ENCODE measurements around the gene SLC7A4. TPM values are rescaled to one million over a fixed set of nuclear protein-coding genes. Genes with fewer than 3 reads are reported as not detected.

Gene SLC7A4
- total and polyA plus RNA-seq, 2 donors (not counting 1 experiment from before 2014, with no cell fraction given), result not detected

- H3K4me3 ChIP-seq (ENCODE audit: control extremely low read depth in 1 of 5, extremely low read depth in 1 of 5, insufficient read depth in 1 of 5, low read depth in 2 of 5, low read length in 4 of 5), result no peak overlapping the region
- peaks cover 0 to 30% (median 7%) of the 10 kb centered on the region in 4 experiments for H3K27me3 ChIP-seq (replicated peaks in 1 of 4; ENCODE audit: control extremely low read depth in 1 of 4, control insufficient read depth in 3 of 4, insufficient read depth in 4 of 4, low read length in 3 of 4)
- TF ChIP-seq EZH2 (IDR thresholded peaks at IDR 0.05; ENCODE audit: borderline replicate concordance, insufficient read depth, low read depth, low read length, poor library complexity, severe bottlenecking) (no peak), CTCF (IDR thresholded peaks at IDR 0.05) (no peak)
- no peak overlapping the region for H3K4me2 ChIP-seq (replicated peaks; ENCODE audit: low read depth, low read length, poor library complexity, severe bottlenecking)
- no peak overlapping the region for H3K4me3 Mint-ChIP-seq
- H3K9ac ChIP-seq (ENCODE audit: low read length), result no peak overlapping the region
- no peak overlapping the region for H2AFZ ChIP-seq (ENCODE audit: insufficient read depth, low read depth, low read length, poor library complexity, severe bottlenecking)
- H3K27me3 Mint-ChIP-seq, result peaks cover 29% of the 10 kb centered on the region
- no peaks in the 10 kb centered on the region for H3K79me2 ChIP-seq (ENCODE audit: control insufficient read depth, insufficient read depth, low read length)
- 91% methylated on average over 9 of the region's 15 CpGs for WGBS (ENCODE audit: insufficient coverage)
- H3K4me1 ChIP-seq (ENCODE audit: control insufficient read depth in 2 of 2, insufficient read depth in 2 of 2, low read length in 2 of 2), result peaks cover 23 to 24% of the 10 kb centered on the region in 2 donors
- CTCF ChIA-PET, result interaction anchor here (0.6 kb wide), 1 partner anchor 11 kb away, joined by 3 read pairs; no protein-coding TSS in a partner anchor
- no peaks in the 10 kb centered on the region for H3K9me3 ChIP-seq (ENCODE audit: control extremely low read depth in 1 of 3, control insufficient read depth in 2 of 3, insufficient read depth in 1 of 3, low read length in 2 of 3)
- DNase-seq (no peak), ATAC-seq (ENCODE audit: low read depth) (no peak)
- intact Hi-C loops (cut with micrococcal nuclease), result loop anchor here (10.0 kb wide), 1 partner anchor 59 kb away; the partner anchor contains the start of gene LZTR1
- POLR2A ChIA-PET, result interaction anchor here (0.9 kb wide), 1 partner anchor 41 kb away, joined by 3 read pairs; no protein-coding TSS in a partner anchor
- no peak overlapping the region for H3K27ac Mint-ChIP-seq
- no peaks in the 10 kb centered on the region for H3K36me3 ChIP-seq (replicated peaks in 1 of 2; ENCODE audit: control extremely low read depth in 1 of 2, control insufficient read depth in 1 of 2, extremely low read depth in 1 of 2, insufficient read depth in 2 of 2, low read length in 1 of 2)
- no peak overlapping the region for H3K27ac ChIP-seq (ENCODE audit: low read length in 2 of 2)
- H3K9me3 Mint-ChIP-seq (ENCODE audit: insufficient read depth), result no peaks in the 10 kb centered on the region
- peaks cover 20% of the 10 kb centered on the region for H3K4me1 Mint-ChIP-seq
- no peaks in the 10 kb centered on the region for H4K20me1 ChIP-seq (ENCODE audit: control insufficient read depth, insufficient read depth, low read length, poor library complexity, severe bottlenecking)
Measured at GRCh38 chr22:21043860-21044535, 11.6 kb upstream of the SLC7A4 start.

All from B cell (primary cell).